Measurements from ENCODE around the gene COX6A1.
"Not testable (repeated sequence)": the region's sequence is repeated elsewhere in the genome, so short reads cannot be mapped to it uniquely, and the experiment has no call there.

Gene COX6A1

GRCh38 chr12:120428597-120429229 is 9.2 kb upstream of the COX6A1 start:
- no peak for DNase-seq

- DNase-seq: no peak
Observed at GRCh38 chr12:120429368-120429767, 8.5 kb upstream of the COX6A1 start.

- no peak for DNase-seq
Observed at GRCh38 chr12:120432772-120433525, 5.0 kb upstream of the COX6A1 start.

GRCh38 chr12:120438495-120439198 is 734 bp downstream of the COX6A1 start:
- no peak for DNase-seq

GRCh38 chr12:120439646-120440247 is 1.8 kb downstream of the COX6A1 start:
- peak; percentile 70 for DNase-seq

GRCh38 chr12:120444676-120445075 is 6.8 kb downstream of the COX6A1 start:
- no peak for DNase-seq

- peak; percentile 85 for DNase-seq
Observed at GRCh38 chr12:120445911-120446843, 8.3 kb downstream of the COX6A1 start, which contains the start of the genes GATC and TRIAP1. TSS of gene GATC (plus strand) at chr12:120446444. CDS start at chr12:120446481, 37 bp downstream. TSS of gene TRIAP1 (minus strand) at chr12:120446384. CDS start at chr12:120446372, 12 bp downstream.

GRCh38 chr12:120446844-120447178 is 8.9 kb downstream of the COX6A1 start:
- DNase-seq: not testable (repeated sequence)

- no peak for DNase-seq
Observed at GRCh38 chr12:120447992-120448391, 10.1 kb downstream of the COX6A1 start.

- DNase-seq: not testable (repeated sequence)
Observed at GRCh38 chr12:120452524-120452923, 14.6 kb downstream of the COX6A1 start.

GRCh38 chr12:120453060-120453750 is 15.3 kb downstream of the COX6A1 start:
- DNase-seq: no peak

GRCh38 chr12:120453977-120454376 is 16.1 kb downstream of the COX6A1 start:
- DNase-seq: peak; percentile 45

- DNase-seq: no peak
Observed at GRCh38 chr12:120455302-120455701, 17.4 kb downstream of the COX6A1 start.

- no peak for DNase-seq
Observed at GRCh38 chr12:120457133-120457532, 19.2 kb downstream of the COX6A1 start.

GRCh38 chr12:120460157-120460556 is 22.2 kb downstream of the COX6A1 start:
- DNase-seq: no peak

GRCh38 chr12:120462099-120462640 is 24.3 kb downstream of the COX6A1 start:
- DNase-seq: no peak

- no peak for DNase-seq
Observed at GRCh38 chr12:120463712-120464111, 25.8 kb downstream of the COX6A1 start.

- DNase-seq: no peak
Observed at GRCh38 chr12:120465756-120466155, 27.8 kb downstream of the COX6A1 start.

GRCh38 chr12:120466560-120467315 is 28.8 kb downstream of the COX6A1 start:
- no peak for DNase-seq

GRCh38 chr12:120467439-120467838 is 29.5 kb downstream of the COX6A1 start:
- no peak for DNase-seq

Measured in NCI-H510A treated with DMSO at 0.1 percent for 48 hours (cell line).